ENCODE measurements around the gene FGF13. TPM values are rescaled to one million over a fixed set of nuclear protein-coding genes. Genes with fewer than 3 reads are reported as not detected.

The FGF13 gene
- total RNA-seq, 4 donors from 2014 or later = 0.30 to 5.1 (median 0.90) TPM

GRCh38 chrX:138719396-138719795 is 7.9 kb upstream of the FGF13 start:
- H3K4me1 ChIP-seq = no peaks in the 10 kb centered on the region
- TF ChIP-seq POLR2A (IDR thresholded peaks at IDR 0.05) = no peak
- intact Hi-C loops (cut with DNase I) = no loop called here
- no peaks in the 10 kb centered on the region for H3K36me3 ChIP-seq
- WGBS, 2 donors = 47 to 60% methylated on average over 3 of the region's 3 CpGs
- no peaks in the 10 kb centered on the region for H3K27me3 ChIP-seq
- no peak for DNase-seq
- H3K9me3 ChIP-seq = no peaks in the 10 kb centered on the region
- no peak overlapping the region for H3K4me3 ChIP-seq
- H3K27ac ChIP-seq = no peak overlapping the region

- 36 to 41% methylated on average over 1 of the region's 1 CpG for WGBS, 2 donors
- no peaks in the 10 kb centered on the region for H3K4me1 ChIP-seq
- intact Hi-C loops (cut with DNase I) = no loop called here
- TF ChIP-seq POLR2A (IDR thresholded peaks at IDR 0.05) = no peak
- no peak for TF ChIP-seq CTCF (IDR thresholded peaks at IDR 0.05)
- H3K27ac ChIP-seq = no peak overlapping the region
- H3K27me3 ChIP-seq = no peaks in the 10 kb centered on the region
- H3K4me3 ChIP-seq = no peak overlapping the region
- DNase-seq = no peak
- H3K9me3 ChIP-seq = no peaks in the 10 kb centered on the region
- H3K36me3 ChIP-seq = no peaks in the 10 kb centered on the region
Measured at GRCh38 chrX:138718941-138719340, 7.4 kb upstream of the FGF13 start.

GRCh38 chrX:138710866-138711341 is 613 bp downstream of the FGF13 start:
- peaks cover 0 to 32% (median 0%) of the 10 kb centered on the region in 4 donors for H3K27me3 ChIP-seq
- no peak for TF ChIP-seq POLR2A (IDR thresholded peaks at IDR 0.05)
- no peak for TF ChIP-seq CTCF (IDR thresholded peaks at IDR 0.05)

GRCh38 chrX:138709886-138710791 is 1.4 kb downstream of the FGF13 start:
- 15 to 18% methylated on average over 9 to 14 of the region's 25 CpGs for WGBS, 2 donors
- Histone ChIP-seq H3K27ac (no peak overlapping the region), H3K9me3 (no peaks in the 10 kb centered on the region), H3K36me3 (no peaks in the 10 kb centered on the region), H3K4me1 (peaks cover 0 to 10% (median 0%) of the 10 kb centered on the region in 3 donors), H3K4me3 (peak overlapping the region; percentile 14 to 65 (median 45)), H3K27me3 (peaks cover 0 to 32% (median 0%) of the 10 kb centered on the region in 4 donors)
- DNase-seq = no peak
- intact Hi-C loops (cut with DNase I) = no loop called here
- TF ChIP-seq POLR2A (IDR thresholded peaks at IDR 0.05) (no peak), CTCF (IDR thresholded peaks at IDR 0.05) (no peak)

More at GRCh38 chrX:138710866-138711341, 613 bp downstream of the FGF13 start:
- 44% methylated on average over 20 of the region's 51 CpGs; no CpG with 5 or more reads in 1 of the 2 donors for WGBS, 2 donors
- intact Hi-C loops (cut with DNase I) = no loop called here
- Histone ChIP-seq H3K4me3 (peak overlapping the region; percentile 14 to 65 (median 45)), H3K4me1 (peaks cover 0 to 10% (median 0%) of the 10 kb centered on the region in 3 donors), H3K9me3 (no peaks in the 10 kb centered on the region), H3K36me3 (no peaks in the 10 kb centered on the region), H3K27ac (peak overlapping the region in 1 of 4 donors; percentile 42)
- DNase-seq = no peak

GRCh38 chrX:138708268-138708667 is 3.2 kb downstream of the FGF13 start:
- DNase-seq = no peak
- Histone ChIP-seq H3K4me3 (no peak overlapping the region), H3K27me3 (peaks cover 0 to 32% (median 0%) of the 10 kb centered on the region in 4 donors), H3K9me3 (no peaks in the 10 kb centered on the region), H3K4me1 (peaks cover 0 to 10% (median 0%) of the 10 kb centered on the region in 3 donors), H3K27ac (no peak overlapping the region), H3K36me3 (no peaks in the 10 kb centered on the region)
- intact Hi-C loops (cut with DNase I) = no loop called here
- TF ChIP-seq POLR2A (IDR thresholded peaks at IDR 0.05) (no peak), CTCF (IDR thresholded peaks at IDR 0.05) (no peak)
- 59 to 80% methylated on average over 1 to 2 of the region's 2 CpGs for WGBS, 2 donors

All from esophagus squamous epithelium (tissue), 5 donors.